Measurements from ENCODE around the gene FHL2.
A peak's percentile ranks its signal among the peaks of the same experiment; 100 is the strongest.
"Not testable (repeated sequence)": the region's sequence is repeated elsewhere in the genome, so short reads cannot be mapped to it uniquely, and the experiment has no call there.

The FHL2 gene

DNA sequence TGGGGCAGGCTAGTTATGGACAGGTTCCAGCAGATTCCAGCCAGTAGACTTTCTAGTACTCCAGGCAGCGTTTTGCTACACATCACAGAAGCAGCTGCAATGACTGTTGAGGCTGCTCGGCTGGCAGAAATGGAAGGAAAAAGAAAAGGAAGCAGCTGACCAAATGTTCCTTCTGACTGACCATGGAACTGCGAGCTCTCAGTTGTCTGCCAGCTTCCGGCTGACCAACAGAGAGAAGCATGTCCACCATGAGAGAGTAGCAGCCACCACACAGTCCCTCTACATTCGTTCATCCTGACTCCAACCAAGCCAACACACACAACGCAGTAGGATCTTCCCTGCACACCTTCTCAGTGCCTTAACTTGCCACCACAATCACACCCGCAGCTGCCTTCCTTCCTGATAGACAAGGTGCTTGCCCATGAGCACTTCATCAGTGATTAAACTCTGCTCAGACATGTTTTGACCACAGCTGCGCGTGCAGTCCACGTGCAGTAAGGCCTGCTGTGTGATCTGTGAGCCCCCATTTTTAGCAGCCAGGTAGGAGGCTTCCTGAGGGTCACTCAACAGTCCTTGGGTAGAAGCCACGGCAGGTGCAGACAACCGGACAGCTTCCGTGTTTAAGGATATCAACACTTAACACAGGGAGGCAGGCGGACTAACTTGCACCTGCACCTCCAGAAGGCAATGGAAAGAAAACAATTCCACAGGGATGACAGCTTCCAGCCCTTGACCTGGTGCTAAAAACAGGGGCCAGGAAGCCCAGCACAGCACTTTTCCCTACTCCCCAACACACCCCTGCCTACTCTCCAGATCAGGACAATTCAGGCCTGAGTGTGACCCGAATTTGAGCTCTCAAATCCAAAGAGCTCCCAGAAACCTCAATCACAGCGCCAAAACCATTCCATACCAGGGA is 70.3 kb downstream of the FHL2 start:
- Histone ChIP-seq H3K4me3 (ENCODE audit: low read depth, low read length) (peak overlapping the region; percentile 63), H2AFZ (peak overlapping the region; percentile 52), H3K36me3 (ENCODE audit: control insufficient read depth, insufficient read depth, low read length) (no peaks in the 10 kb centered on the region), H3K4me2 (ENCODE audit: low read length) (peak overlapping the region; percentile 90), H3K9ac (no peak overlapping the region), H3K4me1 (peaks cover 15% of the 10 kb centered on the region), H3K27ac (peak overlapping the region; percentile 50), H3K9me3 (ENCODE audit: control insufficient read depth, low read length) (no peaks in the 10 kb centered on the region), H3K79me2 (peaks cover 16% of the 10 kb centered on the region), H3K27me3 (ENCODE audit: control insufficient read depth, insufficient read depth, low read length) (no peaks in the 10 kb centered on the region)
- TF ChIP-seq, protein P1, sequence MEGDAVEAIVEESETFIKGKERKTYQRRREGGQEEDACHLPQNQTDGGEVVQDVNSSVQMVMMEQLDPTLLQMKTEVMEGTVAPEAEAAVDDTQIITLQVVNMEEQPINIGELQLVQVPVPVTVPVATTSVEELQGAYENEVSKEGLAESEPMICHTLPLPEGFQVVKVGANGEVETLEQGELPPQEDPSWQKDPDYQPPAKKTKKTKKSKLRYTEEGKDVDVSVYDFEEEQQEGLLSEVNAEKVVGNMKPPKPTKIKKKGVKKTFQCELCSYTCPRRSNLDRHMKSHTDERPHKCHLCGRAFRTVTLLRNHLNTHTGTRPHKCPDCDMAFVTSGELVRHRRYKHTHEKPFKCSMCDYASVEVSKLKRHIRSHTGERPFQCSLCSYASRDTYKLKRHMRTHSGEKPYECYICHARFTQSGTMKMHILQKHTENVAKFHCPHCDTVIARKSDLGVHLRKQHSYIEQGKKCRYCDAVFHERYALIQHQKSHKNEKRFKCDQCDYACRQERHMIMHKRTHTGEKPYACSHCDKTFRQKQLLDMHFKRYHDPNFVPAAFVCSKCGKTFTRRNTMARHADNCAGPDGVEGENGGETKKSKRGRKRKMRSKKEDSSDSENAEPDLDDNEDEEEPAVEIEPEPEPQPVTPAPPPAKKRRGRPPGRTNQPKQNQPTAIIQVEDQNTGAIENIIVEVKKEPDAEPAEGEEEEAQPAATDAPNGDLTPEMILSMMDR (IDR thresholded peaks at IDR 0.05): no peak

DNA sequence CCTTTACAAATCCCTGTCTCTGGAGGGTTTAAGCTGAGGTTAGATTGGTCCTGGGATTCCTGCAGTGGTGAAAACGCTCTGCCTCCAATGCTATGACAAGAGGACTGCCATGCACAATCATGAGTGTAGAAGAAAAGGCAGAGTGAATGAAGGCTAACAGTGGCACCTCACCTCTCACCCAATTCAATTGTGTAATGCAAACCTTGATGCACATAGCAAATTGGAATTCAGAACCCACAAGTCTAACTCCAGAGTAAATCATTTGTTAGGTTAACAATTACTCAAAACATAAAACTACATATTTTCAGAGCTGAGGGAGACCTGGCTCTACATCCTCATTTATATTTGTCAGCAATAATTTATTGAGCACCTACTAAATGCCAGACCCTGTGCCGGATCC is 71.2 kb downstream of the FHL2 start:
- Histone ChIP-seq H3K9me3 (ENCODE audit: control insufficient read depth, low read length) (no peaks in the 10 kb centered on the region), H3K27ac (no peak overlapping the region), H3K4me2 (ENCODE audit: low read length) (no peak overlapping the region), H3K4me1 (peaks cover 15% of the 10 kb centered on the region), H3K79me2 (peaks cover 22% of the 10 kb centered on the region), H2AFZ (no peak overlapping the region), H3K27me3 (ENCODE audit: control insufficient read depth, insufficient read depth, low read length) (no peaks in the 10 kb centered on the region), H3K9ac (no peak overlapping the region), H3K36me3 (ENCODE audit: control insufficient read depth, insufficient read depth, low read length) (no peaks in the 10 kb centered on the region), H3K4me3 (ENCODE audit: low read depth, low read length) (no peak overlapping the region)
- TF ChIP-seq, protein P1 (IDR thresholded peaks at IDR 0.05): no peak

DNA sequence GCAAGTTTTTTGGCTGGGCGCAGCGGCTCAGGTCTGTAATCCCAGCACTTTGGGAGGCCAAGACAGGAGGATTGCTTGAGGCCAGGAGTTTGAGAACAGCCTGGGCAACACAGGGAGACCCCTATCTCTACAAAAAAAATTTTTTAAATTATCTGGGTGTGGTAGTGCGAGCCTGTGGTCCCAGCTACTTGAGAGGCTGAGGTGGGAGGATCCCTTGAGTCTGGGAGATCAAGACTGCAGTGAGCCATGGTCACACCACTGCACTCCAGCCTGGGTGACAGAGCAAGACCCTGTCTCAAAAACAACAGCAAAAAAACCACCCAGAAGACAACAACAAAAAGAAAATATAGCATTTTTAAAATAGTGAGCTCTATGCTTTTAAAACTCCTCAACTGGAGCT is 71.6 kb downstream of the FHL2 start:
- H3K27ac ChIP-seq; H3K9ac ChIP-seq; H3K27me3 ChIP-seq (ENCODE audit: control insufficient read depth, insufficient read depth, low read length); H3K36me3 ChIP-seq (ENCODE audit: control insufficient read depth, insufficient read depth, low read length); H3K9me3 ChIP-seq (ENCODE audit: control insufficient read depth, low read length); H3K4me2 ChIP-seq (ENCODE audit: low read length); H3K4me3 ChIP-seq (ENCODE audit: low read depth, low read length); H2AFZ ChIP-seq: not testable (repeated sequence)
- H3K79me2 ChIP-seq: peaks cover 25% of the 10 kb centered on the region
- peaks cover 15% of the 10 kb centered on the region for H3K4me1 ChIP-seq

DNA sequence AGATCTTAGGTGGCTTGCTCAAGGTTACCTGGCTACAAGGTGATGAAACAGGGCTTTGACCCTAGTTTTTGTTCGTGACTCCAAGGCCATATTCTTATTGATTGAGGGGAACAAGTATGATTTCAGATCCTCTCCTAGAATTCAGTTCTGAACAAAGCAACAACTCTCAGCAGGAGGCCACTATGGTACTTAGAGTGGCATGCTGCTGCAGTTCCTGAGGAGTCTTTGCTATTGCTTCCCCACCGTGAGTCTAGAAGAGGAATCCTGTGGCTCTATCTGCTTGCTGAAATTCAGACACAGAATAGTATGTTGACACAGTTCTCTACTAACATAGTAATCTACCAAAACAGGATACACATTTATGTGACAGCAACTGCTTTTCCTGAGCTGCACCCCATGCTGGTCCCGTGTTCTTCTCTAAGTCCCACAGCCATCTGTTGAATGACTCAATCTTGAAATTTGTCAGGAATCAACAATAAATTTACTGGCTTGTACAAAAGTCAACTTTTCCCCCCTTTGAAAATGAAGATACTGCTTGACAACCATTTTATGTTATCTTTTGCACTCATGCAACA is 73.4 kb downstream of the FHL2 start:
- Histone ChIP-seq H3K79me2 (peaks cover 23% of the 10 kb centered on the region), H3K27ac (no peak overlapping the region), H3K27me3 (ENCODE audit: control insufficient read depth, insufficient read depth, low read length) (no peaks in the 10 kb centered on the region), H3K4me1 (peaks cover 10% of the 10 kb centered on the region), H3K4me2 (ENCODE audit: low read length) (no peak overlapping the region), H3K4me3 (ENCODE audit: low read depth, low read length) (no peak overlapping the region), H3K9ac (no peak overlapping the region), H3K9me3 (ENCODE audit: control insufficient read depth, low read length) (no peaks in the 10 kb centered on the region), H3K36me3 (ENCODE audit: control insufficient read depth, insufficient read depth, low read length) (no peaks in the 10 kb centered on the region), H2AFZ (no peak overlapping the region)
- TF ChIP-seq, protein P1 (IDR thresholded peaks at IDR 0.05): no peak

DNA sequence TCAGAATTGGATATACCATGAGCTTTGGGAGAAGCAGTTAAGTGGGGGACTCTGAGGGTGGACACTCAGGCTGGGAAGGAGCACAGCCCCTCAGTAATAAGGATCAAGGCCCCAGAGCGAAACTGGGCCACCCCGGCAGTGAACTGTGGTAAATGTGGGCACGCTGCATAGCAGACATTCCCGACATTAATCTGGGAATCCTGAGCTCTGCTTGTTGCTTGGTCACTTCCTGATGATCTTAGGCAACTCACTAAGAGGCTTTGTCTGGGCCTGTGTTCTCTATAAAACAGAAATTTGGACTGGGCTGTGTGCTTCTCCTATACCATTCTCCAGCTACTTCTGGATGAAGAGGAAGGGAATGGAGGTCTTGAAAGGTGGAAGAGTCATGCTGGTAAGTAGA is 74.1 kb downstream of the FHL2 start:
- H3K4me1 ChIP-seq: peaks cover 6% of the 10 kb centered on the region
- no peak overlapping the region for H3K4me3 ChIP-seq (ENCODE audit: low read depth, low read length)
- H3K4me2 ChIP-seq (ENCODE audit: low read length): no peak overlapping the region
- H2AFZ ChIP-seq: no peak overlapping the region
- H3K27me3 ChIP-seq (ENCODE audit: control insufficient read depth, insufficient read depth, low read length): no peaks in the 10 kb centered on the region
- no peak overlapping the region for H3K27ac ChIP-seq
- H3K9ac ChIP-seq: no peak overlapping the region
- TF ChIP-seq, protein P1 (IDR thresholded peaks at IDR 0.05): no peak
- H3K9me3 ChIP-seq (ENCODE audit: control insufficient read depth, low read length): no peaks in the 10 kb centered on the region
- H3K36me3 ChIP-seq (ENCODE audit: control insufficient read depth, insufficient read depth, low read length): no peaks in the 10 kb centered on the region
- H3K79me2 ChIP-seq: peaks cover 20% of the 10 kb centered on the region
